DND-41 (cell line): ENCODE data around the gene CDHR2.

Experiments used
- EZH2 ChIP-seq: IDR thresholded peaks from 3 replicates; pipeline ENCODE4 v1.6.1; 2012; ENCODE audit warnings: borderline replicate concordance, low read depth, mild to moderate bottlenecking, moderate library complexity, low read length, inconsistent platforms; ENCODE audit not compliant: severe bottlenecking
- TF ChIP-seq, protein P1 (sequence below): IDR thresholded peaks from 2 replicates; pipeline ENCODE4 v1.5.1; 2012; ENCODE audit warnings: borderline replicate concordance, low read length, moderate library complexity, mild to moderate bottlenecking; ENCODE audit not compliant: poor library complexity, severe bottlenecking; ENCODE audit errors: extremely low read depth

DNA sequence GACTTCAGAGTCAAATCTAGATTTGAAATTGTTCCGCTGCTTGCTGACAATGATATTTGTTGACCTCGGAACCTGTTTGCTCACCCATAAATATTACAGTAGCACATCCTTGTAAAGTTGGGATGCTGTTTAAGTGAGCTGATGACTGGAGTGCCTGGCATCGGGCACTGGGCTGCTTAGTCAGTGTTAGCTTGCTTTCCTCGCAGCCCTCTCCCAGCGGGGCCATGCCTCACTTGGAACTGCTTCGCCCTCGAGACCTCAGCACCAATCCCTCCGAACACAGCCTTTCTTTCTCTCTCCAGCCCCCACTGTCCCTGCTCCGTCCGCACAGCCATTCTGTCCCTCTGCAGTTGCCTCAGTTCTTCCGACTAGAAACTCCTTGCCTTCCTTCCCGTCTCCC, 35.4 kb upstream of the CDHR2 start:
- TF ChIP-seq, protein P1, sequence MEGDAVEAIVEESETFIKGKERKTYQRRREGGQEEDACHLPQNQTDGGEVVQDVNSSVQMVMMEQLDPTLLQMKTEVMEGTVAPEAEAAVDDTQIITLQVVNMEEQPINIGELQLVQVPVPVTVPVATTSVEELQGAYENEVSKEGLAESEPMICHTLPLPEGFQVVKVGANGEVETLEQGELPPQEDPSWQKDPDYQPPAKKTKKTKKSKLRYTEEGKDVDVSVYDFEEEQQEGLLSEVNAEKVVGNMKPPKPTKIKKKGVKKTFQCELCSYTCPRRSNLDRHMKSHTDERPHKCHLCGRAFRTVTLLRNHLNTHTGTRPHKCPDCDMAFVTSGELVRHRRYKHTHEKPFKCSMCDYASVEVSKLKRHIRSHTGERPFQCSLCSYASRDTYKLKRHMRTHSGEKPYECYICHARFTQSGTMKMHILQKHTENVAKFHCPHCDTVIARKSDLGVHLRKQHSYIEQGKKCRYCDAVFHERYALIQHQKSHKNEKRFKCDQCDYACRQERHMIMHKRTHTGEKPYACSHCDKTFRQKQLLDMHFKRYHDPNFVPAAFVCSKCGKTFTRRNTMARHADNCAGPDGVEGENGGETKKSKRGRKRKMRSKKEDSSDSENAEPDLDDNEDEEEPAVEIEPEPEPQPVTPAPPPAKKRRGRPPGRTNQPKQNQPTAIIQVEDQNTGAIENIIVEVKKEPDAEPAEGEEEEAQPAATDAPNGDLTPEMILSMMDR: no peak
- TF ChIP-seq EZH2: no peak
